ENCODE data around the gene TRIP12.

The TRIP12 gene

GRCh38 chr2:229874647-229875046, 47.2 kb downstream of the TRIP12 start:
- FAIRE-seq (no peak), DNase-seq (ENCODE audit: insufficient read length, low spot score) (no peak)
- TF ChIP-seq CTCF (IDR thresholded peaks at IDR 0.05; ENCODE audit: insufficient read depth, missing control alignments): no peak

GRCh38 chr2:229873123-229873581, 48.7 kb downstream of the TRIP12 start:
- no peak for DNase-seq (ENCODE audit: insufficient read length, low spot score)
- FAIRE-seq: no peak
- TF ChIP-seq CTCF (IDR thresholded peaks at IDR 0.05; ENCODE audit: insufficient read depth, missing control alignments): no peak

GRCh38 chr2:229870903-229871656, 50.7 kb downstream of the TRIP12 start:
- no peak for DNase-seq (ENCODE audit: insufficient read length, low spot score)
- no peak for FAIRE-seq
- no peak for TF ChIP-seq CTCF (IDR thresholded peaks at IDR 0.05; ENCODE audit: insufficient read depth, missing control alignments)

- no peak for FAIRE-seq
- no peak for TF ChIP-seq CTCF (IDR thresholded peaks at IDR 0.05; ENCODE audit: insufficient read depth, missing control alignments)
- DNase-seq (ENCODE audit: insufficient read length, low spot score): no peak
Measured at GRCh38 chr2:229869226-229869625, 52.6 kb downstream of the TRIP12 start.

GRCh38 chr2:229868794-229869193, 53.0 kb downstream of the TRIP12 start:
- FAIRE-seq (no peak), DNase-seq (ENCODE audit: insufficient read length, low spot score) (no peak)
- no peak for TF ChIP-seq CTCF (IDR thresholded peaks at IDR 0.05; ENCODE audit: insufficient read depth, missing control alignments)

GRCh38 chr2:229865033-229865432, 56.8 kb downstream of the TRIP12 start:
- DNase-seq (ENCODE audit: insufficient read length, low spot score) (no peak), FAIRE-seq (no peak)
- TF ChIP-seq CTCF (IDR thresholded peaks at IDR 0.05; ENCODE audit: insufficient read depth, missing control alignments): no peak

GRCh38 chr2:229861431-229861830, 60.4 kb downstream of the TRIP12 start:
- DNase-seq (ENCODE audit: insufficient read length, low spot score): no peak
- no peak for TF ChIP-seq CTCF (IDR thresholded peaks at IDR 0.05; ENCODE audit: insufficient read depth, missing control alignments)
- no peak for FAIRE-seq
